Stimulated activated naive CD8-positive, alpha-beta T cell treated with anti-CD3 and anti-CD28 coated beads, Interleukin-15, Interleukin-2, amounts not matched to agents 100 U/mL and 50 U/mL, for 24 hours (primary cell): ENCODE data around the gene KIF27.
"Not testable (repeated sequence)": the region's sequence is repeated elsewhere in the genome, so short reads cannot be mapped to it uniquely, and the experiment has no call there.

Experiments
- ATAC-seq: fragments of 150-1000 bp; cut with Tn5 transposase; one replicate; pipeline ENCODE4 v1.10.0; 2021
- DNase-seq: peaks from one replicate; pipeline ENCODE4 v3.0.0; 2021

KIF27 gene

DNA sequence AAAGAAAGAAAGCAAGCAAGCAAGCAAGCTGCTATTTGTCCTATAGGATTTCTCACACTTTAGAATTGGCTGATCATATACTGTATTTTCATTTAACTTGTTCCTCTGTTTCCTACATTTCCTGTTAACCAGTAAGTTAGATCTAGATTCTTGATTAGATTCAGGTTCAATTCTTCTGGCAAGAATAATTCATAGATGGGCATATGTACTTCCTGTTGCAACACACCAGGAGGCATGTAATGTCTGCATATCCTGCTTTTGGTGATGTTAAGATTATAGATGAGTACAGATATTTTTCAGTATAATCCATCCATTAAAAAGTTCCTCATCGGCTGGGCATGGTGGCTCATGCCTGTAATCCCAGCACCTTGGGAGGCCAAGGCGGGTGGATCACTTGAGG, 10.8 kb upstream of the KIF27 start:
- ATAC-seq = no peak
- no peak for DNase-seq

DNA sequence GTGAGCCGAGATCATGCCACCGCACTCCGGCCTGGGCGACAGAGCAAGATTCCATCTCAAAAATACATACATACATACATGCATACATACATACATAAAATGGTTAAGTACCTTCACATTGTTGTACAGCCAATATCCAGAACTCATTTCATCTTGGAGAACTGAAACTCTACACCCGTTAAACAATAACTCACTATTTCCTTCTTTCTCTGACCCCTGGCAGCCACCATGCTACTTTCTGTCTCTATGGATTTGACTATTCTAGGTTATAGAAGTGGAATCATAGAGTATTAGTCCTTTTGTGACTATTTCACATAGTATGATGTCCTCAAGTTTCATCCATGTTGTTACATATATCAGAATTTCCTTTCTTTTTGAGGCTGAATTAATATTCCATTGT, 9.6 kb upstream of the KIF27 start:
- DNase-seq (no peak), ATAC-seq (no peak)

DNA sequence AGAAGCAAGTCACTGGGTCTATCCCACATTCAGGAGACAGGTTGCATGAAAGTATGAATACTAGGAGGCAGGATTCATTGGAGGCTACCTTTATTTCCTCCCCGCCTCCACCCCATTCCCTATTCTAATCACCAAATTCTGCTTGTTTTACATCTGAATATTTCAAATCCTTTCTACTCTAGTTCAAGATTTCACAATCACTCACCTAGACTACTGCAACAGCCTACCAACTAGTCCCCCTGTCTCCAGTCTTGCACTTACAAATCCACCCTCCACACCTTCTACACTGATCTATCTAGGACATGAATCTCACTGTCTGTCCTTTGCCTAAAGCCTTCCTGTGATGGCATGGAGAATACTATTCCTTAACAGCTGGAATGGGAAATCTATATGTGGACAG, 6.4 kb upstream of the KIF27 start:
- ATAC-seq (no peak), DNase-seq (no peak)

DNA sequence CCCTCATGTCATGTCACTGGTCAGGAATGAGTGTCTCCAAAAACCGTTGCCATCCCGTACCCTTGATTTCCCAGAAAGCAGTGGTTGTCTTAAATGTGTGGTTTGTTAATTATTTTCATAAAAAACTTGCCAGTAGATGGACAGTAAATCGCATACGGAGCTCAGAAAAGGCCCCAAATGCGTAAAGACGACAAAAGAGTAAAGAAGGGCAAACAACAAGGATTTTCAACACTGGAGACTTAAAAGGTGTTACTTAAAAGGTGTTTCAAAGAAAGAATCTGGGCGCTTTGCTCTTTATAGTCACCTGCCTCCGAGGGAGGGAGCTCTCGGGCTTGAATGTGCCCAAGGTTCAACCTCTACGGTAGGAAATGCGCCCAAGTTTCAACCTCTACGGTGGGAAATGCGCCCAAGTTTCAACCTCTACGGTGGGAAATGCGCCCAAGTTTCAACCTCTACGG, 734 bp downstream of the KIF27 start:
- ATAC-seq (peak; percentile 12), DNase-seq (no peak)

DNA sequence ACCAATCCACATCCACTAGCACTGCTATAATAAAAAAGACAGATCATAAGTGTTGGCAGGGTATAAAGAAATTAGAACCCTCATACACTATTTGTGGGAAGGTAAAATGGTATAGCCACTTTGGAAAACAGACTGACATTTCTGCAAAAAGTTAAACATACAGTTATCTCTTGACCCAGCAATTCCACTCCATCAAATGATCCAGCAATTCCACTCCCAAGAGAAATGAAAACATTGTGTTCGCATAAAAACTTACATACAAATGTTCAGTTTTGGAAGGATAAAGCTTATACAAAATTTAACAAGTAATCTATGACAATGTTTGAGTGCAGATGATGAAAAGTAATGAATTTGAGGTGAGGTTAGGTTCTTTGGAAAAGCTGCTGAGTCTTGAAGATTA, 2.1 kb downstream of the KIF27 start:
- no peak for ATAC-seq
- DNase-seq = no peak

DNA sequence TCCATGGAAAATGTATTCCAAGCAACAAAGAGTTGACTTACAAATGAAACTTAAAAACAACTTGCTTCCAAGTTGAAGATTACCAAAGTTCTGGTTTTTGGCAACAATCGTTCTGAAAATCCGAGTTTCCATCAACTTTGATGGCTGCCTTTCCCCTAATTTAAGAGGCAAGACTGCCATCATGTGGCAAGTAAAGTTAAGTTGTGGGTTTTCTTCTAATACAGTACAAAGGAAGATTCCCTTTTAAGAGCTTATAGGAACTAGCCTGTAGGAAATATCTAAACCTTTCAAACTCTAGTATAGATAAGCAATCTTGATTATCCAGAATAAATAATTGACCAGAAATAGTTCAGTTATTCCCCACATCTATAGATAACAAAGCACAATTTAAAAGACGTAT, 9.0 kb downstream of the KIF27 start:
- not testable (repeated sequence) for DNase-seq, ATAC-seq

DNA sequence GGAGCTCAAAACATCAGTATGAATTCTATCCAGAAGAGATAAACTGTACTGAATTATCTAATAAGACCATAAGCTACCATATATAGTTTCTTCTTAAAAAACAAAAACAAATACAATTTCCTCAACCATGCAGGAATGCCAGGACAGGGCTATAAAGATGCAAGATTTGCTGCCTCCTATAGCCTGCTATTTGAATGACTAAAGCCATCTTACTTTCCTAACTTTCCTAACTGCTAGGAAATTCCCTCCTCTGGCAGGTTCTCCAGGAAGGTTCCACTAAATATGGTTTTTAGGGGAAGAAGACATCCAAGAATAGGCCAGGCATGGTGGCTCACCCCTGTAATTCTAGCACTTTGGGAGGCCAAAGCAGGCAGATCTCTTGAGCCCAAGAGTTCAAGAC, 15.1 kb downstream of the KIF27 start:
- ATAC-seq = no peak
- DNase-seq = no peak

DNA sequence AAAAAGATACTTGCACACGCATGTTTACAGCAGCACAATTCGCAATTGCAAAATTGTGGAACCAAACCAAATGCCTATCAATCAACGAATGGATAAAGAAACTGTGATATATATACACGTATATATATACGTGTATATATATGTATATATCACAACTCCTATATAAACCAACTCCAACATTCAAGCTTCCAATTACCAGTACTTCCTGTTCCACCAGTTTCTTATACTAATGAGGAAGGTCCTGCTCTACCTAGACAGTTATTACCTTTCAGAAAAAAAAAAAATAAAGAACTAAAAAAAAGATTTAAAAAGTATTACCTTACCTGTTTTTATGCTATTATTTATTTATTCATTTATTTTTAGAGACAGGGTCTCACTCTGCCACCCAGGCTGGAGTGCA, 20.6 kb downstream of the KIF27 start:
- DNase-seq, ATAC-seq: not testable (repeated sequence)

DNA sequence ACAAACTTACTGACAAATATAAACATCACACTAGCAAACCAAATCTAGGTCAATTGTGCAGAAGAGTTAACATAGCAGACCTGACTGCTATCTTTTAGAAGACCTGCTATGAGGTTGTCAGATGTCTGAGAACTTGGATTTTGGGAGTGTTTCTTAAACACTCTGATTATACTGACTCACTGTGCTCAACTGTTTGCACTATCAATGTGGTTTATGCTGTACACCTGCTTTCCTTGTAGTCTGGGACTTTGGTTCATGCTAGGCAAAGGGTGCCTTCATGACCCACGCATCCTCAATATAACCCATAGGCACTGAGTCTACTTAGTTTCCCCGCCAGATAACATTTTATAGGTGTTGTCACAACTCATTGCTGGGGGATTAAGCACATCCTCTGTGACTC, 26.9 kb downstream of the KIF27 start:
- DNase-seq, ATAC-seq: not testable (repeated sequence)

DNA sequence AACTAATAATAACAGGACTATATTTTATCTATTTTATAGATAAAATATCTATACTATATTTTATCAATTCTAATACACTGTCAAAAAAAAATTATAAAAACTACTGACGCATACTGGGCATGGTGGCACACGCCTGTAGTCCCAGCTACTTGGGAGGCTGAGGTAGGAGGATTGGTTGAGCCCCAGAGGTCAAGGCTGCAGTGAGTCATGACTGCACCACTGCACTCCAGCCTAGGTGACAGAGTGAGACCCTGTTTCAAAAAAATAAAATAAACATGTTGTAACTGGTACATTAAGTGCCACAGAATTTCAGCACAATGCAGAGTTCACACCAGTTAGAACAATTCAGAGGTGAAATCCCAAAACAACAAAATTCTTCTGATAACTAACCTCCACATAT, 34.7 kb downstream of the KIF27 start:
- DNase-seq, ATAC-seq: not testable (repeated sequence)

DNA sequence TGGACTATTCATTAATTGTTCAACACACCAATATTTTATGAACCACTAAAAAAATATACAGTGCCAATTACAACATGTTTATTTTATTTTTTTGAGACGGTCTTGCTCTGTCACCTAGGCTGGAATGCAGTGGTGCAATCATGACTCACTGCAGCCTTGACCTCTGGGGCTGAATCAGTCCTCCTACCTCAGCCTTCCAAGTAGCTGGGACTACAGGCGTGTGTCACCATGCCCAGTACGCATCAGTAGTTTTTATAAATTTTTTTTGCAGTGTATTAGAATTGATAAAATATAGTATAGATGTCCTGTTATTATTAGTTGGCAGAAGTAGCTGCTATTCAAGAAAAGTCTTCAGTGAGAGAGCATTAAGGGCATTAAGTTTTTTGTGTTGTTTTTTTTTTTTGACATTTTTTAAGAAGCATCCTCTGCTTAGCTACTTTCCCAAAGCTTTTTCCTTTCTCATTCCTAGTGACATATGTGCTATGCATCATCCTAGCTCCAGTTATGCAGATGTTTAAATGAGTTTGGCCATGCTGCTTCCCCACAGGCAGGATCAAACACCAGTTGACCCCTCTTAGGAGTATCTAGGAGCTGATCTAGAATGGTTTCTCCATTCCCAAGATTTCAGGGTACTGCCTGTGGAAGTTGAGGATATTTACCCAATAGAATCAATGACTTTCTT, 35.5 kb downstream of the KIF27 start:
- not testable (repeated sequence) for DNase-seq, ATAC-seq

DNA sequence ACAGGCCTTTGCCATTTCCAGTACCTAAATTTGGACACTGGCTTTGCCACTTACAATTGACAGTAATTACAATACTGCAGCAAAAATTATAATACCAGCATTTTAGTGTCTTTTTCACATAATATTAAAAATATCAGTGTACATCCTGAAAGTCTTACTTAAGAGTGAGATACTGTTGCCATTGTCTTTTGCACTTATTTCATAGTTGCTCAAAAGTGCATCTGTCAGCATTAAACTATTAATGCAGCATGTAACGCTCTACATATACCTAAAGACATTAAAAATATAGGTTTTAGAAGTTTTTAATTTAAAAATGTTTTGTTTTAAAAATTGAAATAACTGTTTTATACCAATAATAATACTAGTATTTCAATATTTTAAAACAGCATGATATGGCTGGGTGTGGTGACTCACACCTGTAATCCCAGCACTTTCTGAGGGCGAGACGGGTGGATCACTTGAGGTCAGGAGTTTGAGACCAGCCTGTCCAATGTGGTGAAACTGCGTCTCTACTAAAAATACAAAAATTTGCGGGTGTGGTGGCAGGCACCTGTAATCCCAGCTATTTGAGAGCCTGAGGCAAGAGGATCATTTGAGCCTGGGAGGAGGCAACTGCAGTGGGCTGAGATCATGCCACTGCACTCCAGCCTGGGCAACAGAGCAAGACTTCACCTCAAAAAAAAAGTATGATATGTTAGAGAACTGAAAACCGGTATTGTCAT, 39.4 kb downstream of the KIF27 start:
- not testable (repeated sequence) for DNase-seq, ATAC-seq

DNA sequence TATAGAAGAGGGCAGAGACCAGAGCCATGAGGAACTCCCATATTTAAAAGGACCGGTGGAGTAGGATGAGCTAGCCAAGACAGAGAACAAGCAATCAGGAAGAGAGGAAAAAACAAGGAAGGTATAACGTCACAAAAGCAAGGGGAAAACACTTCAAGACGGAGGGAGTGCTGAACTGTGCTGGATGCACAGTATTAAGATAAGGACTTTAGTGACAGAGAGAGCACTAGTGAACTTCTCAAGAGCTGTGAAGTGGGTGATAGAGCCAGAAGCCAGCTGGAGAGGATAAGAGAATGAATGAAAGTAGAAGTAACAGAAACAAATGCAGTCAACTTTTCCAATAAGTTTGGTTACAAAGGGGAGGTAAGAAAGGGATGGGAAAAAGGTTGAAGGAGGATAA, 45.7 kb downstream of the KIF27 start:
- not testable (repeated sequence) for ATAC-seq, DNase-seq

DNA sequence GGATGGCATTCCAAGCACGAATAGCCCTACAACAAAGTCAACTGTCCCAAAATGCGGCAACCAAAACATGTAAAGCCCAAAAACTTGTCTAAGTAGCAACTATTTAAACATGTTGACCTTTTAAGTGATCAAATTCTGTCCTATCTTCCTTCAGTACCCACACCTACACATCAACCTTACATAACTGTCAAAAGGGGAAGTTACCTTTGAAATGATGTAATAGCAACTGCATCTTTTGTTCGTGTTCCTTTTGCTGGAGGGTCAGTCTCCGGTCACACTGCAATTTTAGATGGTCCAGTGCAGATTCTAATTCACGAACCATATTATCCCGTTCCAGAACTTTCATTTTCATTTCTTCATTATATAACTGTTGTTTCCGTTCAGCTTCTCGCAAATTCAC, 71.3 kb downstream of the KIF27 start:
- DNase-seq, ATAC-seq: not testable (repeated sequence)

DNA sequence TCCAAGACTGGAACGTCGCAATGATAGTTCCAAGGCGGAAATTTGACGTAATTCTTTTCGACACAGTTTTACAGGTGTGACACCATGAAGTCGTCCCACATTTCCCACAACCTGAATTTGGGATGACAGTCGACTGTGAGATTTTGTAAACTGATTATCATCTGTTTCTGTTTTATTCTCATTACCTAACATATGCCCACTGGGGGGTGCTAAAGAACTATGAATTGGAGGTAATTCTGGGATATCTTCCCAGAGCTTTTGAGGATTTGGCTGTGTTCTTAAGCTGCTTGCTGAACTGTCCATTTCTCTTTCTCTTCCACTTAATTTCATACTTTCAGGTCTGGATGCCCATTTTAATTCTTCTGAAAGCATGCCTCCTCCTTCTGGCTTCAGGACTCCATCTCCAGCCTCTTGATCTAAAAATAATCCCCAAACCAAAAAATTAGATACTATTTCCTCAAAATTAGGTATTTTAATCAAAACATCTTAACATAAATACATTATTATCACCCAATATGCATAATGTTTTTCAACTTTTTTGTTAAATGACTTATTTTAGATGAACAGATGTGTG, 84.1 kb downstream of the KIF27 start:
- not testable (repeated sequence) for ATAC-seq, DNase-seq

DNA sequence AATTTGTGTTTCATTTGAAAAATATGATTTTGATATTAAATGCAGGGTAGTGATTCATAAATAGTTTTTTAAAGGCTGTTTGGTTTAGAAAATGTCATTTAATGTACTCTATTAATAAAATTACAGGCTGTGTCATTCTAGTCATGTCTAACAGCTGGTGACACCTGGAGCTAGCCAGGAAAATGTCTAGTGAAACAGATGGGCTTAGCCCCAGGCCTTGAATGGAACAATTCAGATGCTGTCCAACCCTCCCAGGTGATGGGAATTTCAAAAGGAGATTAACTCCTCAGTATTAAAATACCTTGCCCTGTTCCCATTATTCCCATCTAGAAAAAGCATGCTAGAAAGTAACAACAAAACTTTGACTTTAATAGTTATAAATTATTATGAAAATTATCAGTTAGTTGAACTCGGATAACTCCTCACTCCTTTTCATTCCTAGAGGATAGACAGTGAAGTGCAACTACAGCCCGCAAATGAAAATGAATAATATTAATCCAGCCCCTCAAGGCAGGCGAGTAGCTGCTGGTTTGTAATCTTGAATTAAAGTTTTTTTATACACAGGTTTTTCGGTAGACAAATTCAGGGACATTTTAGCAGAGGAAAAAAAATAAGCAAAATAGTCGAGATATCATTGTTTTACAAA, 90.7 kb downstream of the KIF27 start:
- not testable (repeated sequence) for ATAC-seq

DNA sequence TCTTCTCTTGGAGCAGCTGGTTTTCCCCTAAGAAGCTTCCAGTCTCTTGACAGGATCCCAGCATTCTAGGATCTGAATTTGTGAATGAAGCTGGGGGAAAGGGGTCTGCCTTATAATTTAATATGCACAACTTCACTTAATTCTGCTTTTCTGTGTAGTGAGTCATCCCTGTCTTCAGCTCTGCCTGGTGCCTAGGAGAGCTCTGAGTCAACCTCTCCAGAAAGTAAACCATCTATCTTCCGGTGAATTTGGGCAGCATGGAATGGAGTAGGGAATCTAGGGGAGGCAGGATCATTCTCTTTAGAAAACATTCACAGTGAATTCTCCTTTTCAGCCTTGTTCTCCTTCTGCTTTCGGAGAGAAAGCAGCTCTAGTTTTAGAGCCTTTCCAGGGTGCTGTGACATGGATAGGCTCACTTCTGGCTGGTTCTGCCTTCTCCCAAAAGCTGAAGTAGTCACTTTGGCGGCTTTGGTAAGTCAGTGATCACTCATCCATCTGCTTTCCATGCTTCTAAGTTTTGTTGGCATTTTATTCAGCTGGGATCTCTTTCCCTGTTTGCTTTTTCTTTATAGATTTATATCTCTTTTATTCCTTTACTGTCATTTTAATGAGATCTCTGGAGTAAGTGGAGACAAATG, 96.1 kb downstream of the KIF27 start:
- not testable (repeated sequence) for DNase-seq, ATAC-seq

More for the DNA sequence above, 90.7 kb downstream of the KIF27 start:
- DNase-seq = not testable (repeated sequence)

DNA sequence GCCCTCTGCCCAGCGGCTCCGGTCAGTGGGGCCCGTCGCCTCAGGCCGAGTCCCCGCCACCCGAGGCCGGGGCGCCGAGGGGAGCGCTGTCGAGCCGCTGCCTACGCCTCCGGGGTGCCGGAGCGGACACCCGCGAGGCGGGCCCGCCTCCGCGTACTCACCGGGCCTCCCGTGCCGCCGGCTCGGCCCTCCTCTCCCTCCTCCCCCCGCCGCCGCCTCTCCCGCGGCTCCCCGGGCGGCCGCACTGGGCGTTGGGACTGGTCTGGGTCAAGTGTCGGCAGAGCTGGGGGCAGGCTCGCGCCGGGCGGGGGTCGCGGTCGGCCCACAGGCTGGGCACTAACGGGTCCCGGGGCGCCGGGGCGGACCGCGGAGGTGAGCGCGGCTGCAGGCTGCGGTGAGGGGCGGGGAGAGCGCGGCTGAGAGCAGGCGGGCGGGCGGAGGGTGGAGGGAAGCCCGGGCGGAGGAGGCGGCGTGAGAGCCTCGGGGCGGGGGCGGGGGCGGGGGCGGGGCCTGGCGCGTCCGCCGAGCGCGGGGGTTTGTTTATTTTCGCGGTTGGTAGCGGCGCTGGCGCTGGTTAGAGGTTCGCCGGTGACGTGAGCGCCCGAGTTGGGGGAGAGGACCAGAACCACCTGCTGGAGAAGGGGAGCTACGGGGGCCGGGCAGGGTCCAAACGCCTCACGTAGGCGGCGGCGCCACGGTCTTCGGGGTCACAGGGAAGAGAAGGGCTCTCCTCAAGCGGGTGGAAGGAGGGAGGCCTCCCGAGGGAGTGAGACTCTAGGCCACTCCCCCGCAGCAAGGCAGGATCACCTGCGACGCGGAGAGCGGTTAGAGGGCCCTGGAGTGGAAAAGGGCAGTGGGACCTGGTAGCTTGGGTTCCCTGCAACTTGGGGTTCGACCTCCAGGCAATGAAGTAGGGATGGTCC, 103.6 kb downstream of the KIF27 start, which contains the start of gene GKAP1:
GKAP1 (minus strand) TSS at position 414 of the 923 bp plus-strand sequence. CDS start 11,252 bp downstream, outside the sequence.
- ATAC-seq = peak; percentile 81
- DNase-seq = peak; percentile 71

DNA sequence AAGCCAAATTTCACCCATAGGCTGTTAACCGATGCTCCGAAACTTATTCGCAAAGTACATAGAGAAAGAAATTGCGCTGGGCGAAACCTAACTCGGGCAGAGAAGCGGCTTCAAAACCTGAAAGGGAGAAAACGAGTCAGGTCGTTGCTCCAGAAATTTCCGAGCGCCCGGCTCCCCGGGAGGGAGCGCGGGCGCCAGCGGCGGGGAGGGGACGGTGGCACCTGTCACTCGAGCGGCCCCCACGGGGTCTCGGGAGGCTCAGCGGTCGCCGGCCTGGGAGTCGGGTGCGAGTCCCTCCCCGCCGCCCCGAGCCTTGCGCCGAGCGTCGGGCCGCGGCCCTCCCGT, 104.2 kb downstream of the KIF27 start:
- DNase-seq = peak; percentile 43

DNA sequence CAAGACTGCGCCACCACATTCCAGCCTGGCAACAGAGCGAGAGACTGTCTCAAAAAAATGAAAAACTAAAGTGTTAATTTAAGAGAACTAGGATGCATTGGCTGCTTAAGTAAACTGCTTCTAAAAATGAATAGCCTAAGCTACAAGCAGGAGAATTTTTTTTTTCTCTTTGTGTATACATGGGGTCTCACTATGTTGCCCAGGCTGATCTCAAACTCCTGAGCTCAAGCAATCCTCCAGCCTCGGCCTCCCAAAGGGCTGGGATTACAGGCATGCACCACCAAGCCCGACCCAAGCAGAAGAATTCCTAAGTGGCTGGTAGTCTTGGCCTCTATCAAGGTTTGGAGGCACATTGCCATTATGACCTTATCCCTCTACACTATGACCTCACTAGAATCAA, 106.1 kb downstream of the KIF27 start:
- ATAC-seq, DNase-seq: not testable (repeated sequence)

More for the DNA sequence above, 104.2 kb downstream of the KIF27 start:
- ATAC-seq = not testable (repeated sequence)

DNA sequence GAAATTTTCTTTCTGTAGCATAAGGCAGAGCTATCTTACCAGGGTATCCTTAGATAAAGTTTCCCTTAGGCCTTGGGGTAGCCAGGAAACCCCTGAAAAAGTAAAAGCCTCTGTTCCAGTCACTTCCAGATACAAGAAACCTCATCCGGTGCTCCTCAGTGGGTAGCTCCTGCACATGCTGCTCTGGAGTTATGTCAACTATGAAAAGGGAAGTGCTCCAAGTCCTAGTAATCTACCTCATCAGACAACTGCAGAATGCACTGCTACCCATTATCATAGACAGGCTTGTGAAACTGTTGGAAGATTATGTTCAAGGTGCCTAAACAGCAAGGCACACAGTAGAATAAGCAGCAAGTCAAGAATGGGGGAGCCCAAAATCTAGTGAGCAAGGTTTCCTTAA, 112.0 kb downstream of the KIF27 start:
- ATAC-seq, DNase-seq: not testable (repeated sequence)
